ENCODE data around the gene CFAP43.
"Not testable (repeated sequence)": the region's sequence is repeated elsewhere in the genome, so short reads cannot be mapped to it uniquely, and the experiment has no call there.

Gene CFAP43

GRCh38 chr10:104218751-104219150, 13.4 kb downstream of the CFAP43 start:
- no peak for DNase-seq (ENCODE audit: low spot score)

GRCh38 chr10:104216631-104217030, 15.5 kb downstream of the CFAP43 start:
- DNase-seq (ENCODE audit: low spot score) = no peak

- DNase-seq (ENCODE audit: low spot score) = peak; percentile 70
Measured at GRCh38 chr10:104209575-104210198, 22.5 kb downstream of the CFAP43 start.

GRCh38 chr10:104208730-104209129, 23.4 kb downstream of the CFAP43 start:
- no peak for DNase-seq (ENCODE audit: low spot score)

- DNase-seq (ENCODE audit: low spot score) = no peak
Measured at GRCh38 chr10:104202231-104202630, 29.9 kb downstream of the CFAP43 start.

GRCh38 chr10:104201636-104202035, 30.5 kb downstream of the CFAP43 start:
- DNase-seq (ENCODE audit: low spot score) = no peak

GRCh38 chr10:104199567-104199966, 32.6 kb downstream of the CFAP43 start:
- DNase-seq (ENCODE audit: low spot score) = no peak

GRCh38 chr10:104197364-104197763, 34.8 kb downstream of the CFAP43 start:
- no peak for DNase-seq (ENCODE audit: low spot score)

GRCh38 chr10:104195706-104196105, 36.5 kb downstream of the CFAP43 start:
- DNase-seq (ENCODE audit: low spot score) = no peak

- DNase-seq (ENCODE audit: low spot score) = no peak
Measured at GRCh38 chr10:104193787-104194186, 38.4 kb downstream of the CFAP43 start.

GRCh38 chr10:104190695-104191094, 41.5 kb downstream of the CFAP43 start:
- DNase-seq (ENCODE audit: low spot score) = no peak

GRCh38 chr10:104183682-104184081, 48.5 kb downstream of the CFAP43 start:
- DNase-seq (ENCODE audit: low spot score) = no peak

GRCh38 chr10:104174136-104174535, 58.0 kb downstream of the CFAP43 start:
- not testable (repeated sequence) for DNase-seq (ENCODE audit: low spot score)

GRCh38 chr10:104170610-104171254, 61.4 kb downstream of the CFAP43 start:
- no peak for DNase-seq (ENCODE audit: low spot score)

GRCh38 chr10:104155591-104155990, 76.6 kb downstream of the CFAP43 start:
- no peak for DNase-seq (ENCODE audit: low spot score)

GRCh38 chr10:104151737-104152136, 80.4 kb downstream of the CFAP43 start:
- no peak for DNase-seq (ENCODE audit: low spot score)

- DNase-seq (ENCODE audit: low spot score) = no peak
Measured at GRCh38 chr10:104150139-104150538, 82.0 kb downstream of the CFAP43 start.

GRCh38 chr10:104146882-104147281, 85.3 kb downstream of the CFAP43 start:
- no peak for DNase-seq (ENCODE audit: low spot score)

GRCh38 chr10:104144931-104145330, 87.2 kb downstream of the CFAP43 start:
- no peak for DNase-seq (ENCODE audit: low spot score)

- DNase-seq (ENCODE audit: low spot score) = no peak
Measured at GRCh38 chr10:104143829-104144228, 88.3 kb downstream of the CFAP43 start.

- peak; percentile 28 for DNase-seq (ENCODE audit: low spot score)
Measured at GRCh38 chr10:104142081-104142480, 90.1 kb downstream of the CFAP43 start.

GRCh38 chr10:104139221-104139620, 92.9 kb downstream of the CFAP43 start:
- DNase-seq (ENCODE audit: low spot score) = no peak

GRCh38 chr10:104138131-104138530, 94.0 kb downstream of the CFAP43 start:
- DNase-seq (ENCODE audit: low spot score) = no peak

GRCh38 chr10:104130041-104130440, 102.1 kb downstream of the CFAP43 start:
- DNase-seq (ENCODE audit: low spot score) = no peak

Data from iPS-NIHi11 (cell line).